Measurements from ENCODE around the gene RARRES1.

The RARRES1 gene

DNA sequence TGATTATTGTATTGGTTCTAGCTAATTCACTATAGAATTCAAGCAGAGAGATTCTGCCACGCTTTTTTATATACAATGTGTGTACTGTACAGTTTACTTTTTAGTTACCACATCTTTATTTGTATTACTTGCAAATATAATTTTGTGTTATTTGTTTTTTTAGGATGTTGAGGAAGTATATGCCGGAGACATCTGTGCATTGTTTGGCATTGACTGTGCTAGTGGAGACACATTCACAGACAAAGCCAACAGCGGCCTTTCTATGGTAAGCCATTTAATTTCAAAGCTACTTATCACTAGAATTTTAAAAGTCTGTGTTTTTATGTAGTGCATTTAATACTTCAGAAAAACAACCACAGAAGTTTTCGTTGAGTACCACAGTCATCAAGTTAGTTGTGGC lies 71.5 kb downstream of the RARRES1 start:
- H3K27ac ChIP-seq (ENCODE audit: low read depth, low read length, severe bottlenecking), result no peak overlapping the region
- H3K4me1 ChIP-seq (ENCODE audit: control insufficient read depth, insufficient read depth, low read length, poor library complexity, severe bottlenecking), result no peaks in the 10 kb centered on the region
- H3K36me3 ChIP-seq (ENCODE audit: control insufficient read depth, insufficient read depth, low read length), result peaks cover 56% of the 10 kb centered on the region
- H3K4me3 ChIP-seq (ENCODE audit: extremely low read depth, insufficient read depth, low read length, poor library complexity, severe bottlenecking), result no peak overlapping the region
- no CpG with 5 or more reads among the region's 4 CpGs for WGBS, 2 experiments (ENCODE audit: insufficient coverage in 2 of 2)
- H3K9me3 ChIP-seq (ENCODE audit: control insufficient read depth, low read length), result no peaks in the 10 kb centered on the region

DNA sequence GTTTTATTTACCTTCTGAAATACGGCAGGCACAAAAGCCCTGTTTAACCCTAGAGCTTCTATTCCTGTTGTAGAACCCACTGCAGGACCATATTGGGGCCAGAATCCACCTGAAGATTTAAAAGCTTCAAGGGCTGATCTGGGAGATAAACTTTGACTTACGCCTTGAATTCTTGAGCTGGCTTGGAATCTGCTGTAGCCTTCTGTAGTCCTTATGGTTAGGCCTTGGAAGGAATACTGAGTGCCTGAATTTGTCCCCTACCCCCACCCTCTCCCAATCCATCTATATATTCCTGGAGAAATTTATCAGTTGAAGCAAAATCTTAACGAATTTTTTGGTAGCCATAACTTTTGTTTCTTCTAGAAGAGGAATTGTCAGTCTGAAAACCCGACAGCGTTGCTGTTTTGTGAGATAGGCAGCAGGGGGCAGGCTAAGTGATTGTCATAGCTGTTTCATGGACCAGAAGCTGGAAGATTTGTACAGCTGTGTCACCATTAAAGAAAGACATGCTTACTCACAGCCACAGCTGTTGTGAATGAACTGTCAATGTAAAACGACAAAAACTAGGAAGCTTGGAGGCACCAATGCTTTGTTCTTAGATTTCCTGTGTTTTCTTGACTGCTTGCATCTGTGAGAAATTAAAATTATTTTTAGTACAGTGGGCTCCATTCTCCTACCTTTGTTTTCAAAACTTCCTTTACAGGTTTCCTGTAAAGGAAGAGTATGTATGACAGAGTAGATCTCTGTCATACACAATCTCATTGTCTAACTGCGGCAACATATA lies 72.6 kb downstream of the RARRES1 start:
- WGBS, 2 experiments (ENCODE audit: insufficient coverage in 2 of 2), result 39 to 61% methylated on average over 3 to 6 of the region's 7 CpGs
- Histone ChIP-seq H3K36me3 (ENCODE audit: control insufficient read depth, insufficient read depth, low read length) (peaks cover 55% of the 10 kb centered on the region), H3K4me1 (ENCODE audit: control insufficient read depth, insufficient read depth, low read length, poor library complexity, severe bottlenecking) (no peaks in the 10 kb centered on the region), H3K27ac (ENCODE audit: low read depth, low read length, severe bottlenecking) (peak overlapping the region; percentile 26), H3K4me3 (ENCODE audit: extremely low read depth, insufficient read depth, low read length, poor library complexity, severe bottlenecking) (no peak overlapping the region), H3K9me3 (ENCODE audit: control insufficient read depth, low read length) (no peaks in the 10 kb centered on the region)

DNA sequence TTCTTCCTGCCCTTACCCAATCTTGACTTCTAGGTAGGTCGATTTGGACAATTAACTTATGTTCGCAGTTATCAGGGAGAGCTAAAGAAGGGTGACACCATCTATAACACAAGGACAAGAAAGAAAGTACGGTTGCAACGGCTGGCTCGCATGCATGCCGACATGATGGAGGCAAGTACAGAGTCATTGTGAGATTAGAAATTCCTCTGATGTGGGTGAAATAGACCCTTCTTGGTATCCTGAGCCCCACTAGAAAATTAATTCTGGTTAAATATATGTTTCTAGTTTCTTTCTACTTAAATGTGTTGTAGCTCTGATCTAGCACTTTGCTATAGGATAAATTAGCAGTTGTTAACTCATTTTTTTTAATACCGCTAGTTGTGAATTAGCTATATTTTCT lies 73.4 kb downstream of the RARRES1 start:
- no peak overlapping the region for H3K4me3 ChIP-seq (ENCODE audit: extremely low read depth, insufficient read depth, low read length, poor library complexity, severe bottlenecking)
- no peaks in the 10 kb centered on the region for H3K9me3 ChIP-seq (ENCODE audit: control insufficient read depth, low read length)
- H3K4me1 ChIP-seq (ENCODE audit: control insufficient read depth, insufficient read depth, low read length, poor library complexity, severe bottlenecking), result no peaks in the 10 kb centered on the region
- H3K36me3 ChIP-seq (ENCODE audit: control insufficient read depth, insufficient read depth, low read length), result peaks cover 51% of the 10 kb centered on the region
- no peak overlapping the region for H3K27ac ChIP-seq (ENCODE audit: low read depth, low read length, severe bottlenecking)
- WGBS, 2 experiments (ENCODE audit: insufficient coverage in 2 of 2), result 79 to 100% methylated on average over 4 of the region's 7 CpGs

DNA sequence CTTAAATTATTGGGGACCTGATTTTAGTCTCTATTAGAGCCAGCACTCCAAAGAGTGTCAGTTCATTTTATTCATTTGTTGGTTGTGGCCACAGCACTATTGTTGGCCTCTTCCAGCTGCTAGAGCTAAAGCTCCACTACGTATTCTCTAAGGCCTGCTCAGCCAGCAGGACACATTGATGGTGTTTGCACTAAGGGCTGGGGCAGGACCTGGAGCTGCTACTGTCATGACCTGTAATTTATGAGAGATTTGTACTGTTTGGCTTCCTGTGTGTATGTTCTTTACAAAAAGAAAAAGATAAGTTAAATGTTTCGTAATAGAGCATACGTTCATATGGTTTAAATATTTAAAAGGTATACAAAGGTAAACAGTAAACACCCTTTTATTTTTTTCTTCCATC lies 79.8 kb downstream of the RARRES1 start:
- Histone ChIP-seq H3K4me1 (ENCODE audit: control insufficient read depth, insufficient read depth, low read length, poor library complexity, severe bottlenecking) (no peaks in the 10 kb centered on the region), H3K27ac (ENCODE audit: low read depth, low read length, severe bottlenecking) (no peak overlapping the region), H3K4me3 (ENCODE audit: extremely low read depth, insufficient read depth, low read length, poor library complexity, severe bottlenecking) (no peak overlapping the region), H3K9me3 (ENCODE audit: control insufficient read depth, low read length) (no peaks in the 10 kb centered on the region), H3K36me3 (ENCODE audit: control insufficient read depth, insufficient read depth, low read length) (peaks cover 61% of the 10 kb centered on the region)
- 100% methylated on average over 1 of the region's 3 CpGs; no CpG with 5 or more reads in 1 of the 2 experiments for WGBS, 2 experiments (ENCODE audit: insufficient coverage in 2 of 2)

DNA sequence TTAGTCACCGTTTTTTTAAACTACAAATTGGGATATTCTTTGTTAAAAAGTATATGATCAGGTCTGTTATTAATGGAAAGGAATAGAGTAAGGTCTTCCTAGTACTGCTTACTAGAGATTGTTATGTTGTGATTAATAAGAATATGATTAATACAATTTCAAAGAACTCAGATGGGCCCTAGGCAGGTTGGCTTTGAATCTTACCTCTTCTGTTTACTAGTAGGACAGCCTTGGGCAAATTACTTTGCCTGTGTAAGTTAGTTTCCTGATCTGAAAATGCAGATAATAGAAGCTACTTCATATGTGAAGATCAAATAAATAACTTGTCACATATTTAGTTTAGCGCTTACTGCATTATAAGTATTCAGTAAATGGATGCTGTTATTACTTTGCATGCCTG lies 81.1 kb downstream of the RARRES1 start:
- Histone ChIP-seq H3K9me3 (ENCODE audit: control insufficient read depth, low read length) (no peaks in the 10 kb centered on the region), H3K27ac (ENCODE audit: low read depth, low read length, severe bottlenecking) (no peak overlapping the region), H3K36me3 (ENCODE audit: control insufficient read depth, insufficient read depth, low read length) (peaks cover 63% of the 10 kb centered on the region), H3K4me1 (ENCODE audit: control insufficient read depth, insufficient read depth, low read length, poor library complexity, severe bottlenecking) (no peaks in the 10 kb centered on the region), H3K4me3 (ENCODE audit: extremely low read depth, insufficient read depth, low read length, poor library complexity, severe bottlenecking) (no peak overlapping the region)
- WGBS, 2 experiments (ENCODE audit: insufficient coverage in 2 of 2), result 100% methylated on average over 1 of the region's 2 CpGs

DNA sequence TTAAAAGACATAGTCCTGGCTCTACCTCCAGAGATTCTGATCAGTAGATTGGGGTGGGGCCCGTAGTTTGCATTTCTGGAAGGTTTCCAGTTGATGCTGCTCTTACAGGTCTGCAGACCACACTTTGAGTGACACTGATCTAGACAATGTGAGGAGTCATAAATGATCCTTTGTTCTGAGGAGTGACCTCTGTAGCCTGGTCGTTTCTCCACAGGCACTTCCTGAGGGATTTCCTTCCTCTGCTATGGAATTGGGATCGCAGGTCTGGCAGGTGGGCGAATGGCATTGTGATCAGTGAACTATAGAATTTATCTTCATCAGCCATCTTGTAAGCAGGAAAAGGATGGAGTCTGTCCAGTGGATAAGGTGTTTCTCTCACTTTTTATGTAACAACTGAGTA lies 82.5 kb downstream of the RARRES1 start:
- Histone ChIP-seq H3K4me3 (ENCODE audit: extremely low read depth, insufficient read depth, low read length, poor library complexity, severe bottlenecking) (no peak overlapping the region), H3K36me3 (ENCODE audit: control insufficient read depth, insufficient read depth, low read length) (peaks cover 53% of the 10 kb centered on the region), H3K9me3 (ENCODE audit: control insufficient read depth, low read length) (no peaks in the 10 kb centered on the region), H3K27ac (ENCODE audit: low read depth, low read length, severe bottlenecking) (no peak overlapping the region), H3K4me1 (ENCODE audit: control insufficient read depth, insufficient read depth, low read length, poor library complexity, severe bottlenecking) (no peaks in the 10 kb centered on the region)
- WGBS, 2 experiments (ENCODE audit: insufficient coverage in 2 of 2), result 100% methylated on average over 1 of the region's 4 CpGs; no CpG with 5 or more reads in 1 of the 2 experiments

Data from mesodermal cell (in vitro differentiated cells).